RWPE1 (cell line): ENCODE data around the gene AACS.

Source experiments
- CTCF ChIA-PET: fragments of 350-600 bp; sonication (Branson Sonifier 250); formaldehyde crosslinking; extraction: SDS; loops from one replicate; lab custom pipeline; 2021; lab: Yijun Ruan, JAX
- POLR2A ChIA-PET: fragments of 400-600 bp; formaldehyde crosslinking; extraction: SDS; loops from one replicate; lab custom pipeline; 2020; ENCODE audit warnings: antibody characterized with exemption; ENCODE audit not compliant: low non-redundant PET; lab: Yijun Ruan, JAX
- DNase-seq: peaks from one replicate; pipeline ENCODE4 v3.0.0; 2012; ENCODE audit warnings: low spot score
- H3K27ac ChIP-seq: fragments of 450-650 bp; 2 replicates; pipeline ENCODE4 v1.5.1; 2017
- CTCF ChIP-seq: fragments of 450-650 bp; conservative IDR thresholded peaks from 2 replicates; pipeline ENCODE4 v1.5.1; 2017; ENCODE audit warnings: low read depth, mild to moderate bottlenecking

The AACS gene

GRCh38 chr12:125092872-125093680 is 27.8 kb downstream of the AACS start:
- peak; percentile 43 for DNase-seq
- POLR2A ChIA-PET, result no interaction called here
- H3K27ac ChIP-seq, result peak overlapping the region; percentile 74
- CTCF ChIA-PET, result interaction anchor here (0.6 kb wide), 1 partner anchor 311 kb away, joined by 3 read pairs; no protein-coding TSS in a partner anchor
- TF ChIP-seq CTCF, result no peak

GRCh38 chr12:125093681-125094330 is 28.6 kb downstream of the AACS start:
- ChIA-PET CTCF (no interaction called here), POLR2A (no interaction called here)
- H3K27ac ChIP-seq, result peak overlapping the region; percentile 74
- no peak for DNase-seq
- TF ChIP-seq CTCF, result no peak

GRCh38 chr12:125096894-125097293 is 31.7 kb downstream of the AACS start:
- ChIA-PET CTCF (no interaction called here), POLR2A (no interaction called here)
- no peak for TF ChIP-seq CTCF
- H3K27ac ChIP-seq, result peak overlapping the region; percentile 31; the same call in 1 of the 2 replicates
- no peak for DNase-seq

- no peak for DNase-seq
- CTCF ChIA-PET, result no interaction called here
- POLR2A ChIA-PET, result no interaction called here
- H3K27ac ChIP-seq, result peak overlapping the region; percentile 30
- TF ChIP-seq CTCF, result no peak
These were observed 32.2 kb downstream of the AACS start for GRCh38 chr12:125097427-125097826.

GRCh38 chr12:125098676-125099408 is 33.6 kb downstream of the AACS start:
- H3K27ac ChIP-seq, result peak overlapping the region; percentile 30
- CTCF ChIA-PET, result no interaction called here
- POLR2A ChIA-PET, result interaction anchor here (0.6 kb wide), 1 partner anchor 111 kb away, joined by 7 read pairs; no protein-coding TSS in a partner anchor
- no peak for TF ChIP-seq CTCF
- no peak for DNase-seq

GRCh38 chr12:125099409-125099782 is 34.2 kb downstream of the AACS start:
- CTCF ChIA-PET, result no interaction called here
- TF ChIP-seq CTCF, result no peak

More at GRCh38 chr12:125099409-125099782, 34.2 kb downstream of the AACS start:
- DNase-seq, result no peak
- 0 out of 2 replicates have a peak overlapping the region, but pooled peaks have one; percentile 4 for H3K27ac ChIP-seq
- POLR2A ChIA-PET, result no interaction called here
